Measurements from ENCODE around the gene DPF3.

DPF3 gene

DNA sequence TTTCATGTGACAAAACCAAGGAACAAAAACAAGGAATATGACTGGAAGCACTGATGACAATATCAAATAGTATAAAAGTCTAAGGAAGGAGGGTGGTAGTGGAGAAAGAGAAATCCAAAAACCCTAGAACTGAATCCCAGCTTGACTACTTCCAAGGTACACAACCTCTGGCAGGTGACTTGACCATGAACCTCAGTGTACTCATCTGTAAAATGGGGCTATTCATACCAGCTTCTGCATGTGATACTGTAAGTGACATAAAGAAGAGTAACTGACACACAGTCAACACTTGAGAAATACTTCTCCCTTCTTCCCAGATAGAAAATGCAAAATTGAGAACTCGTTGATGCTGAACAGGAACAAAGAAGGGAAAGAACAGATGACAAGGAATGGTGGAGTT, 10.3 kb upstream of the DPF3 start:
- DNase-seq: no peak

DNA sequence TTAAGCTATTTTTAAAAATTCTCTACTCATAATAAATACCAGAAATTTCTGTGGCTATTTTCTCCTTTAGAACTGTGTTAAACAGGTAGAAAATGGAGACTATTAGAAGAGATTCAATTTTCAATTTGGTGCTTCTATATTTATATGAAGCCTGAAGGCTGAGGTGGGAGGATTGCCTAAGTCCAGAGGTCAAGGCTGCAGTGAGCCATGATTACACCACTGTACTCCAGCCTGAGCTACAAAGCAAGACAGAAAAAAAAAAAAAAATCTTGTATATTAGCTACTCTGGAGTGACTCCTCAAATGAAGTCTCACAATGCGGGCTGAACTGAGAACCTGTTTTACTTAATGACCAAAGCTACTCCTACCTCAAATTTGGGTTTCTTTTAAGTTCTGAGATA, 9.8 kb upstream of the DPF3 start:
- no peak for DNase-seq

DNA sequence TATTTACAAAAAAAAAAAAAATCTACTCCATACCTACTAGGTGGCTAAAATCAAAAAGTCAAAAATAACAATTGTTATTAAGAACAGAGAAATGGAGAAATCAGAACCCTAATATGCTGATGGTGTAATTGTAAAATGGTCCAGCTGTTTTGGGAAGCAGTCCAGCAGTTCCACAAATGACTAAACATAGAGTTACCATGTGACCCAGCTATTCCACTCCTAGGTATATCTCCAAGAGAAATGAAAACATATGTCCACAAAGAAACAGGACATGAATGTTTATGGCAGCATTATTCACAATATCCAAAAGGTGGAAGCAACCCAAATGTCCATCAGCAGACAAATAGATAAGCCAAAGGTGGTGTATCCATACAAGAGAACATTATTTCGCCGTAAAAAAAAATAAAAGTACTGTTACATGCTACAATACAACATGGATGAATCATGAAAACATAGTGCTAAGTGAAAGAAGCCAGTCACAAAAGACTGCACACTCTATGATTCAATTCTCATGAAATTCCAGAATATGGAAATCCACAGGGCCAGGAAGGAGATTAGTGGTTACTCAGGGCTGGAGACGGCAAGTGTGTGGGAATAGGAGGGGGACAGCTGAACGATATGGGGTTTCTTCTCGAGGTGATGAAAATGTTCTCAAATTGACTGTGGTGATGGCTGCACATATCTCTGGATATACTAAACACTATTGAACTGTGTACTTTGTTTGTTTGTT, 9.1 kb upstream of the DPF3 start:
- DNase-seq: no peak

DNA sequence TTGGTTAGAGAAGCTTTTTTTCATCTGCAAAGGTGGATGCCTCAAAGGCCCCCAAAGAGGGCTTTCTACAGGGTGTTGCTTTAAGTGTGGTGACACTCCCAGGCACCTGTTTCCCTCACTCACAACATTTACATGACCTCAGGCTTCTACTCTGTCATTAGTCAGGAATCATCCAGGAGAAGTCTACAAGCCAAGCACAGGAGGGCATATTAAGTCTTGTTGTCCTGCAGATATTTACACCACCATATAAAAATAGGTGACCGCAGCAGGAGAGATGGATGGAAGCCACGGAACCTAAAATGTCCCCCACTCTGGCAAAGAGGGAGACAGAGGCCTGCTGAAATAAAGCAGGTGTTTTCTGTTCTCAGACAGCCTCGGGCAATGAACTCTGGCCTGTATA, 7.5 kb upstream of the DPF3 start:
- DNase-seq: no peak

DNA sequence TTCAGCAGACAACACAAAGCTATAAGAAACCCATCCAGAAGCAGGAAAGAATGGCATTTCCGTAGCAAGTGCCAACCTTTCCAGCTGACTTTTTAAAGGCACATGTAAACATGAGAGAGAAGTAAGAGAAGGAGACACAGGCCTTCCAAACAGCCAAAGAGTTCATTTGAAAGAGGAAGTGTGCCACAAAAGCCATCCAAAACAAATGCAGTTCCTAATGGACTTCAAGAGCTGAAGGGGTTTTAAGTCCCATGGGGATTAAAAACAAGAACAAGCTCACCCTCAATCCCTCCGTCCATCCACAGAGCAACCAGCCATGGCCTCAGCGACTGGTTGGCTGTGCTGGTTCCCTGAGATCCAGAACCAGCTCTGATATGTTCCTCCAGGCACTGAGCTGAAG, 4.5 kb upstream of the DPF3 start:
- DNase-seq: no peak

DNA sequence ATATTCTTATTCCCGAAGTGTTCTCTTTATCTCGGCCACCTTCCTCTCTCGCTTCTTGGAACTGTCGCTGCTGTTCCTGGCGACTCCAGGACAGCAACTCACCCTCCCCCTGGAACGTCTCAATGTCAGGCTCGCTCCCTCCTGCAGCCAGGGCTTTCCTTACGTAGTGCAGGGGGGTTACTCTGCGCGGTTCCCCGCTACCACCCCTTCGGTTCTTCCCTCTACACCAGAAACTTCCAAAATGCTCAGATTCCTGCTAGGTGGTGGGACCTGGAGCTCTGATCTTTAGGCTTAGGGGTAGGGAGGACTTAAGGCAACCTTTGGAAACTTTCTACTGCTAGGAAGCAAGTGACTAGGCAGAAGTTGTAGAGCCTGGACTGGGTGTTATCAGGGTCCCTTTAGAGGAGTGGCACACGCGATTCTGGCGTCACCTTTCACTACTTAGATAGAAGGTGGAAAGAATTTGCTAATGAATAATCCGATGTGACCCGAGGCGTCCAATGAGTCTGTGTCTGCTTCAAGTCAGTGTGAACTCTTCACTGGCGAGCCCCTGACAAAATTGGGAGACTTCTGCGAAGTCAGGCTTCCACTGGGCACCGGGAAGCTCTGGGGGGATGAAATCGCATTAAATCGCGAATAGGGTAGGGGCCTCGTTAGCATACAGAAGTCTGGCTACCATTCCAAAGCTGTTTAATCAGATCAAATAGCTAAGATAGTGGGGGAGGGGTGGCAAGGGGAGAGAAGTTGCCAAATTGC, 900 bp upstream of the DPF3 start:
- DNase-seq: no peak

DNA sequence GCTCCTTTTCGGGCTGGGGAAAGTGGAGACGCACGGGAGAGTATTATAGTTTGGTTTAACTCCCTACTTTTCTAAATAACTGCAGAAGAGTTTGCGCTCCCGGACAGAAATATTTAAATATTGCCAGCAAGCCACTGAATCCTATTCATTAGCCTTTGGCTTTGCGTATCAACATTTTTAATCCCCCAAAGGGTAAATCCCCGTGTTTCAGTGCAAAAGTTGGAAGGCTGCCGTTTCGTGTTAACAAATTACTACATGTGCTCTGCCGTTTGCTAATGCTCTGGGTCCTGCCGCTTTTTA, 372 bp upstream of the DPF3 start:
- DNase-seq: no peak

DNA sequence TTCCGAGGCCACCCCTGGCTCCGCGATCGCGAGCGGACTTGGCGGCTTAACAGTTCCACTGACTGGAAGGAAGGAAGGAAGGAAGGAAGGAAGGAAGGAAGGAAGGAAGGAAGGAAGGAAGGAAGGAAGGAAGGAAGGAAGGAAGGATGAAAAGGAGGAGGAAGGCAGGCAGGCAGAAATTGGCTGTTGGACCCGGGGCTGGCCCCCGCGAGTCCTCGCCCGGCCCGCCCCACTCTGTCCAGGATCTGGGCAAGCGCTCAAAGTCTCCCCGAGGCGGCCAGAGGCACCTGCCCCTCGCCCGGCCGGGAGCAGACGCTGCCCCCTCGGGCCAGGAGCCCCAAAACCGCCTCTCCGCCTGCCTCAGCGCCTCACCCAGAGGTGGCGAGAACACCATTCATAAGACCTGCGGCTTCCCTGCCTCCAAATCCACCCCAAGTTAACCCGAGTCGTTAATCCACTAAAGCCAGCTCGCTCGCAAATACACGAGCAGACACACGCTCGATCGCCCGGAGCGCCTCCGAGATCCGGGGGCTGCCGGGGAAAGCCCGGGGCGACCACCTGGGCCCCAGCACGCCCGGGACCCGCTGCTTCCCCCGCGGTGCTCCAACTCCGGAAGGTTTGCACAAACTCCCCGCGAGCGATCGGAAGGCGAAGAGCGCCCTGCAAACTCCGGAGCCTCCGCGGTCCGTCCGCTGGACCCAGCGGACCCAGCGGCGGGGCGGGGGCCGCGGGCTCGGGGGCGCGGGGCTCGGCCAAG, 844 bp downstream of the DPF3 start:
- DNase-seq: no peak

DNA sequence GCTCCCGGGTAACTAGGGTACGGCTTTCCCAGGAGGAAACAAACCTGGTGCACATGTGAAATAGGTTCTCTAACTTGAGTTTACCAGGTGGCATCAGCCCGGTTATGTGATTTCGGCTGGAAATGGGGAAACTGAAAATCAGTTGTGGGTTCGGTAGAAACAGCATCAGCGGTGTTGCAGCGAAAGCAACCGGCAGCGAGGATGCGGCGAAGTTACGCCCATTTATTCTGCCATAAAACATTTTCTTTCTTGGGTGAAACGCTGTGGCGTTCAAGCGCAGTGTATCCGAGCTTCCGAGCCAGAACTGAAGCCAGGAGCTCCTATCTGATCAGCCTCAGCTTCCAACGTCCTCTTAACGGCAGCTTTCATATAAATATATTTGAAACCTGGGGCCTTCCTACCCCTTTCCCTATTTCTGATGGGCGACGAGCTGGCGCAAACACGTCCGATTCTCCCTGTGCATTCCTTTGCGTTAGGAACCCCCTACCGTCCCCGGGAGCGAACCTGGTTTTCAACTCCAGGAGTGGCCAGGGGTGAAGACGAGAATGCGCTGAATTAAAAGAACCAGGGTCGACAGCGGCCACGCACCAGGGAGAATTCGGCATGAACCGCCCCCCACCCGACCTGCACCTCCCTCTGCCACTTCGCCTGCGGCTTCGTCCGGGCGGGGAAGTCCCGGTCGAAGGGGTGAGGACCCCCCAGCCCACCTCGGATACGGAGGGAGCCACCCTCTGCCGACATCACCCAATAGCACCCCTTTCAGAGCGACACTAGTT, 1.6 kb downstream of the DPF3 start:
- DNase-seq: no peak

DNA sequence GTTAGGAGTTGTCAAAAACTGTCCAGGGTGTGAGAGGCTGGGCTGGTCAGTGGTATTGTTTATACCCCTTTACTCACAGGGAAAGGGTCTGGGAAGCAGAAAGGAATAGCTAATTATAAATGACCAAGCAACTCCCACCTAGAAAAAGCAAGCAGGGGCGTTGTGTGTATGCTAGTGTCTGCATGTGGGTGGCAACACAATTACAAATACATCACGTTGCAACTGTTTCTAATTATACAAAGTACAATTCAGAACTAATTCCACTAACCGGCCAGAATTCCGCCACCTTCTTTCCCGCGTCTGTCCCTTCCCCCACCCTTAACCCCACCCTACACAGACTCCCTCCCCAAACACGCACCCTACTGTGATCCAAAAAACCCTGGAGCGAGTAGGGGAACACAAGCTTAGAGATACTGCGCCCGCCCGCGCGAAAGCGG, 2.2 kb downstream of the DPF3 start:
- DNase-seq: no peak

DNA sequence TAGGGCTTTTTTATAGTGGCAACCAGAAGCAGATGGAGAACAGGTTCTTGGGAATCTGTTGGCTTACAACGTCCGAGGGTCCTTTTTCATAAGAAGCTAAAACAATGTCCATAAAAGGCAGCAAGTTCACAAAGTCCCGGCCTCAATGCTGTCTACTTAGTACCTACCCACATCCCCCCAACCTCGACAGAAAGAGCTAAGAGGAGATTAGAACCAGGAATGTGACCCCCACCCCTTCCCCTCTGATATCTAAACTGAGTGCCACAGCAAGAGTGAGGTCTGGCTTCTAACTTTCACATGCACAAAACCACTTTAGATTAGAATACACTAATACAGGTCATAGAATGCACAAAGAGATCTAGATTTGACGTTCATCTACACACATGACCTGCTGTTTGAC, 4.5 kb downstream of the DPF3 start:
- no peak for DNase-seq

DNA sequence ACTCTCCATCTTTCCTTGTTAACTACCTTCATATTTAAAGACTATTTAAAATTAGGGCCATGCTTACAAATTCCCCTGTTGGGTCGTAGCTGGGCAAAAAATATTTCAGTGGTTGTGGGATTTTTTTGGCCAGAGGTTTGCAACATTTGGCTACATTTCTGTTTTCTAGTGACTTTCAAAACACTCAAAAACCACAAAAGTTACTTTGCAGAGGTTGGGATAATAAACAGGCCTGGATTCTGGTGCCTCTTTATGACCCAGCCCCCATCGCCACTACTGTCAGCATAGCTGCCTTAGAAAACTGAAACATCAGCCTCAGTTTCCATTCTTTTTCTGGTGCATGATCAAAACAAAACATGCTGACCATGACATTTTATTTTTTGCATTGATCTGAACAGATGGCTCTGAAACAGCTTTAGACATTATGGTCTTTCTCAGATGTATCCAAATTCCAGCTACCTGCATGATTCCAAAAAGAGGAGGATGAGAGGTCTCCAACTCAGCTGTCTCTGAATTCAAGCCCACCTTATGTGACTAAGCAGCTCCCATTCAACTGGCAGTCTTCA, 5.2 kb downstream of the DPF3 start:
- no peak for DNase-seq

DNA sequence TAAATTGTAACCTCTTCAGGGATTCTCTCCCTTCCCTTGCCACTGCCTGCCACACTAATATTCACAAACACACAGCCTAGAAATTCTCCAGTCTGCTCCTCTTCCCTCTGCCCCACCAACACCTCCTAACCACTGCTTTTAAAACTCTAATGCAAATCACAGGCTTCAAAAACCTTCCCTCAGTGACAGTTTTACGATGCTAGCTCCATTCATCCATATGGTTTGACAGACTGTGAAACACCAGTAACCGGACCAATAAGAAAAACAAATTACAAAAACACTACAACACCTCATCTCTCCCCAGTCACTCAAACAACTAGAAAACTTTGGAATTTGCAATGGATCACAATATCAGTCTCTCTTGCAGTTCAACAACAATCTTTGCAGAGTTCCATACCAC, 5.7 kb downstream of the DPF3 start:
- DNase-seq: no peak

DNA sequence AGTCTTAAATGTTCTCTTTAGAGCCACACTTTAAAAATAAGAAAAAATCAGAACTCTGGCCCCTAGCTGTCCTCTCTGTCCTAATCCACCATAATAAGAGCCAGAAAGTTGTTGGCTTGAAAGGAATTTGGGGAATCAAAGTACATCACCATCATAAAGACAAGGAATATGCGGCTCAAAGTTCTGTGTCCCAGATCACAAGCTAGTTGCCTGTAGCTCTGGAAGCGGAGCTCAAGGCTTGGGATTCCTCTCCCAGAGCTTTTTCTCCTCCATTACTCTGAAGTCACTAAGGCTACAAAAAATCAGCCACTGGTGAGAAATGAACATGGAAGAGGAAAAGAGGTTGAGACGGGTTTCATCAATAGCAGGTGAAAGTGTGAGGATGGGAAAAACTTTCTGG, 6.4 kb downstream of the DPF3 start:
- no peak for DNase-seq

DNA sequence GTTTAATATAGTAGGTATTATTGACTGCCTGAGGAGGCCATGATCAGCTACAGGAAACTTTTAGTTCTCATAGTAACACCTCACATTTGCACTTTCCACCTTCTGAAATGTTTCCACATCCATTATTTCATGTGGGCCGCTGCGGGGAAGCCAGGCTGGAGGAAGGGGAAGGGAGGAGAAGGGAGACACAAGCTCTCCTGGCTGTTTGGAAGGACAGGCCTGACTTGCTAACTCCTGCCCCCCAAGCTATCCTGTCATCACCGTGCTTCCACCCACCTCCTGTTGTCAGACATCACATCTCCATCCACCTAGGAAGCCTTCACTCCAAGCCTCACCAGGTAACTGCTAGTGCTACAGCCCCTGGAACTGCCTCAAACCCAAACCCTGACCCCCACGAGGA, 9.5 kb downstream of the DPF3 start:
- DNase-seq: no peak

DNA sequence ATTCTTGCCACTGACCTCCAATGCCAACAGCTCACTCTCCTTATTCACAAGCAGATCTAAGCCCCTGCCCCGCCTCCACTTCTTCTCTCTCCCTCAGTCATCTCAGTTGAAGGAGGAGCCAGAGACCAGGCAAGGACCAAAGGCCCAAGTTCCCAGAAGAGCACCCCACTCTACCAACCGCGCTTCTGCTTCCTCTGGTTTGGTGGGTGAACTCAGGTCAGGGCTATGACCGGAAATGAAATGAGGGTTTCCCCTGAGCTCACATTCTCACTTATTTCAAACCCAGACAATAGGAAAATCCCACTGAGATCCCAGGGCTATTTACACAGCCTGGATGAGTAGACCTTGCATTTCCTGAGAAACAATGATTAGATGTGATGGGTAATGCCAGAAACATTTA, 9.9 kb downstream of the DPF3 start:
- DNase-seq: no peak

DNA sequence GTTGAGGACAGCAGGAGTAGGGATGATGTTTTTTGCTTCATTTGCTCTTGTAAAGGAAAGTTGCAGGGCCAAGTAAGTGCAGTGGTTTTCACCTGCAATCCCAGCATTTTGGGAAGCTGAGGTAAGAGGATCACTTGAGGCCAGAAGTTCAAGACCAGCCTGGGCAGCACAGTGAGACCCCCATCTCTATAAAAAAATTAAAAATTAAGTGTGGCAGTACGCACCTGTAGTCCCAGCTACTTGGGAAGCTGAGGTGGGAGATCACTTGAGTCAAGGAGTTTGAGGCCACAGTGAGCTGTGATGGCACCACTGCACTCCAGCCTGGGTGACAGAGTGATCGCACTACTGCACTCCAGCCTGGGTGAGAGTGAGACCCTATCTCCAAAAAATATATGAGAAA, 10.8 kb downstream of the DPF3 start:
- DNase-seq: no peak

DNA sequence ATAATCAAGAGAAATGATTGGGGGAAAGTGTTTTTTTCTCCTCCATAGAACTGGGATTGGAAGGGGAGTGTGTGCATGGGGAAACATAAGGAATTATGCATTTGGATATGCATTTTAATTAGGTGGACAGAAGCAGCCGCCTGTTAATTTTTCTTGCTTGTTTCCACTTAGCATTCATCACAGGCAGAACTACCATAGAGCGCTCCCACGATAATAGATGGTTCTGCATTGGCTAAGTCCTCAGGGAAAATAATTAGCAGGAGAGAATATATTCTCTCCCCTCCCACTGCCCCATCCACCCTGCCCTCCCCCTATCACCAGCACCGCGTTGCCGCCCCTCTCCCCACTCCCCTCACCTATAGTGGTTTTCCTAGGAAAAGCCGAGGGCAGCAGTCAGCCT, 11.4 kb downstream of the DPF3 start:
- DNase-seq: no peak

DNA sequence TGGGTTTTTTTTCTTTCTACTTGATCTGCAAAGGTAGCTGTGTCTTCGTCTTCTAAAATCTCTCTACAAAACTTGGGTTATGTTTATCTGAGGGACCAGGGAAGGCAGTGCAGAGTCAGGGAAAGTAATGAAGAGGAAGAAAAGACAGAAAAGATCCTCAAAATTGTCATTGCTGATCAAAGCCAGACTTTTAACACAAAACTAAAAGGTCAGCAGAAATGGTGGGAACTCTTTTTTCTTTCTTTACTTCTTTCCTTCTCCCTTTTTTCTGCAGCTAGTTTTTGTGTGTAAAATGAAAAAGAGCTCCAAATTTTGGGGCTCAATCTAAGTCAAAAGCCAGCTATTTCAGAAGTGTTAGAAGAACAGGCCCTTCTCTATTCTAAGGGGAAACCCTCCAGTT, 11.9 kb downstream of the DPF3 start:
- no peak for DNase-seq

DNA sequence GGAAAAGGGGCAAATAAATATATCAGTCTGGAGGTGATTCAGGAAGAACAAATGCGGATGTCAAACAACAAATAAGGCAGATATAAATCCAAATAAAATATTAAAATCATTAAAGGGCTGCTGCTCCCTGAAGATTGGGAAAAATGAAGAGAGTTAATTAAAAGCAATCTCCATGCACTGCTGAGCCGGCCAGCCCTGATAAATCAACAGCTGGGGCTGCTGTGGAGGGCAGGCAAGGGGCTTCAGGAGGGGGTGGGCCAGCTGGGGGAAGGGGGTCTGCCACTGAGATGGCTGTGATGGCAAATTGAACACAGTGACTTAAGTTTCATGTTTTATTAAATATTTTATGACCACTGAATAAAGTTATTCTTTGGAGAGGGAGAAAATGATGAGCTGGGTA, 12.4 kb downstream of the DPF3 start:
- no peak for DNase-seq

DNA sequence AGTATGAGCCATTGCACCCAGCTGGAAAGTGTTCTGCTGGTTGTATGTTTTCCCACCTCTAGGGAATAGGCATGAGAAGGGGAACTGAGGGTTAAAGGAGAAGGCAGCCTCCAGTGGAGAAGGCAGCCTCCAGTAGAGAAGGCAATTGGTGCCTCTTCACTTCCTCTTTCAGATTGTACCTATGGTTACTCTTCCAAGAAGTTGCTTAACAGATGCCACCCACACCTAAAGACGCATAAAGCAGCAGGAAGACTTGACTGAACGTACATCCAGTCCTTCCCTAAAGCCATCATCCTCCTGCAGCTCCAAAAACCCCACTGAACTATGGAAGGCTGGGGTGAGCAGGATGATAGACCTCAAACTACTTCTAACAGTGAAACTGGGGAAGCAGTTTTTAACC, 13.1 kb downstream of the DPF3 start:
- no peak for DNase-seq

DNA sequence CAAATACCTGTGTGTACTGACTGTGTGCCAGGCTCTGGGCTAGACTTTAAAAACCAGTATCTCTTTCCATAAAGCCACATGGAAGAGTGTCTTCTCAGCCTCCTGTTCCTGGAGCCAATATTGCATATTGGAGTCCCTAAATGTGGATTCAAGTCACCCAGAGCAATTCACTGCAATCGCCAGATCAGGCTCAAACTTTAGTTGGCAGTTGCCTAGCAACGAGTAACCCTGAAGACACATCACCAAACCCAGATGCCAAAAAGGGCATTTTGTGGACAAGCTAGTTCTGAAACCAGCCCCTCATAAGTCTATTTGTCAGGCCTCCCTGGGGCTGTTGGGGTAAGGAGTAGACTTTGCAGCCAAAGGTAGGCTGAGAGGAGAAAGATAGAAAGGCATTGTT, 13.7 kb downstream of the DPF3 start:
- no peak for DNase-seq

DNA sequence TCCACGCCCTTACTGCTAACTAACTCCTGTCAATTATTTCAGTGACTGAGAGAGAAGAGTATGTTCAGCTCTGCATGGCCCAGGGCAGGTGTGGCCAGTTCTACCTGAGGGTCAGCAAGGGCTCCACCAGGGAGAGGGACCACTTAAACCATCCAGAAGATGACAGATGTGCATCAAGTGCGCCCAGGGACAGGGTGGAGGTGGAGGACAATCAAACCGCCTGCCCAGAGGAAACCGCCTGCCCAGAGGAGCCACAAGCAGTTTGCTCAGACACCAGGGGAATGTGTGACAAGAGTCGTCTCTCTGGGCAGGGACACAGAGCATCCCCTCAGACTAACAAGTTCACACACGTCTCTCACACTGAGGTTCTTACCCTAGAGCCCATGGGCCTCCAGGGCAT, 14.5 kb downstream of the DPF3 start:
- no peak for DNase-seq

Data from NCI-H446 treated with DMSO at 0.1 percent for 48 hours (cell line).